ENCODE measurements around the gene CAMK2G. TPM values are rescaled to one million over a fixed set of nuclear protein-coding genes. Genes with fewer than 3 reads are reported as not detected.

Gene CAMK2G
- total RNA-seq, 2 donors from 2014 or later, result 20.9 to 21.7 TPM

- Histone ChIP-seq H3K36me3 (ENCODE audit: control insufficient read depth, insufficient read depth, low read length) (peaks cover 38% of the 10 kb centered on the region), H3K9me3 (ENCODE audit: control insufficient read depth, low read length) (no peaks in the 10 kb centered on the region), H3K27ac (ENCODE audit: low read depth, low read length) (no peak overlapping the region), H3K9ac (ENCODE audit: extremely low read depth, low read length, poor library complexity, severe bottlenecking) (no peak overlapping the region), H3K4me1 (ENCODE audit: control insufficient read depth, insufficient read depth, low read length) (peaks cover 8% of the 10 kb centered on the region), H3K4me3 (ENCODE audit: low read length) (no peak overlapping the region), H3K27me3 (ENCODE audit: control insufficient read depth, insufficient read depth, low read length, poor library complexity, severe bottlenecking) (no peaks in the 10 kb centered on the region)
- Mint-ChIP-seq H3K9me3 (no peaks in the 10 kb centered on the region), H3K27ac (no peak overlapping the region), H3K4me1 (peaks cover 29% of the 10 kb centered on the region), H3K27me3 (ENCODE audit: insufficient read depth) (no peaks in the 10 kb centered on the region), H3K36me3 (ENCODE audit: low read depth) (peaks cover 24% of the 10 kb centered on the region), H3K4me3 (no peak overlapping the region)
- no peak for DNase-seq
- WGBS, 2 experiments (ENCODE audit: insufficient coverage in 1 of 2, insufficient read length in 1 of 2), result 91 to 94% methylated on average over 4 to 5 of the region's 5 CpGs
- no peak for TF ChIP-seq CTCF (conservative IDR thresholded peaks at IDR 0.05)
These were observed 95.3 kb downstream of the CAMK2G start for GRCh38 chr10:73779018-73779417.

GRCh38 chr10:73774637-73775036, 99.7 kb downstream of the CAMK2G start:
- no peaks in the 10 kb centered on the region for H3K9me3 ChIP-seq (ENCODE audit: control insufficient read depth, low read length)
- no peak overlapping the region for H3K27ac ChIP-seq (ENCODE audit: low read depth, low read length)
- WGBS, 2 experiments (ENCODE audit: insufficient coverage in 1 of 2, insufficient read length in 1 of 2), result 61 to 67% methylated on average over 1 to 5 of the region's 5 CpGs

GRCh38 chr10:73773152-73773879, 101.0 kb downstream of the CAMK2G start:
- peaks cover 46% of the 10 kb centered on the region for H3K36me3 Mint-ChIP-seq (ENCODE audit: low read depth)
- H3K4me1 Mint-ChIP-seq, result peaks cover 28% of the 10 kb centered on the region
- H3K9me3 ChIP-seq (ENCODE audit: control insufficient read depth, low read length), result no peaks in the 10 kb centered on the region

More at GRCh38 chr10:73774637-73775036, 99.7 kb downstream of the CAMK2G start:
- Mint-ChIP-seq H3K4me1 (peaks cover 28% of the 10 kb centered on the region), H3K9me3 (no peaks in the 10 kb centered on the region), H3K36me3 (ENCODE audit: low read depth) (peaks cover 36% of the 10 kb centered on the region), H3K27ac (no peak overlapping the region), H3K4me3 (peak overlapping the region; percentile 13), H3K27me3 (ENCODE audit: insufficient read depth) (no peaks in the 10 kb centered on the region)
- H3K4me1 ChIP-seq (ENCODE audit: control insufficient read depth, insufficient read depth, low read length), result peaks cover 6% of the 10 kb centered on the region
- no peak for TF ChIP-seq CTCF (conservative IDR thresholded peaks at IDR 0.05)
- no peak for DNase-seq
- H3K27me3 ChIP-seq (ENCODE audit: control insufficient read depth, insufficient read depth, low read length, poor library complexity, severe bottlenecking), result no peaks in the 10 kb centered on the region
- peak overlapping the region; percentile 59 for H3K4me3 ChIP-seq (ENCODE audit: low read length)
- no peak overlapping the region for H3K9ac ChIP-seq (ENCODE audit: extremely low read depth, low read length, poor library complexity, severe bottlenecking)
- H3K36me3 ChIP-seq (ENCODE audit: control insufficient read depth, insufficient read depth, low read length), result peaks cover 48% of the 10 kb centered on the region

More at GRCh38 chr10:73773152-73773879, 101.0 kb downstream of the CAMK2G start:
- no peak for DNase-seq
- Mint-ChIP-seq H3K9me3 (no peaks in the 10 kb centered on the region), H3K27me3 (ENCODE audit: insufficient read depth) (no peaks in the 10 kb centered on the region), H3K27ac (peak overlapping the region; percentile 83), H3K4me3 (peak overlapping the region; percentile 80)
- peaks cover 6% of the 10 kb centered on the region for H3K4me1 ChIP-seq (ENCODE audit: control insufficient read depth, insufficient read depth, low read length)
- no peak for TF ChIP-seq CTCF (conservative IDR thresholded peaks at IDR 0.05)
- no peaks in the 10 kb centered on the region for H3K27me3 ChIP-seq (ENCODE audit: control insufficient read depth, insufficient read depth, low read length, poor library complexity, severe bottlenecking)
- WGBS, 2 experiments (ENCODE audit: insufficient coverage in 1 of 2, insufficient read length in 1 of 2), result 10 to 27% methylated on average over 14 to 29 of the region's 29 CpGs
- H3K36me3 ChIP-seq (ENCODE audit: control insufficient read depth, insufficient read depth, low read length), result peaks cover 52% of the 10 kb centered on the region
- peak overlapping the region; percentile 86 for H3K4me3 ChIP-seq (ENCODE audit: low read length)
- peak overlapping the region; percentile 62 for H3K9ac ChIP-seq (ENCODE audit: extremely low read depth, low read length, poor library complexity, severe bottlenecking)
- H3K27ac ChIP-seq (ENCODE audit: low read depth, low read length), result no peak overlapping the region

All from endodermal cell (in vitro differentiated cells).